HepG2 (cell line): ENCODE measurements around the gene GAL3ST3. TPM values are rescaled to one million over a fixed set of nuclear protein-coding genes. Genes with fewer than 3 reads are reported as not detected.

Experiments
- KAT7 ChIP-seq: IDR thresholded peaks from 2 replicates; pipeline ENCODE4 v1.6.1; 2018; ENCODE audit warnings: borderline replicate concordance, missing compliant biosample characterization
- KDM3A ChIP-seq: IDR thresholded peaks from 2 replicates; pipeline ENCODE4 v1.6.1; 2018; ENCODE audit warnings: low read depth, missing compliant biosample characterization
- NFAT5 ChIP-seq: sonication (generic); formaldehyde crosslinking; IDR thresholded peaks from 2 replicates; pipeline ENCODE4 v1.4.0; 2020; ENCODE audit warnings: missing genetic modification reagents
- NKX3-1 ChIP-seq: sonication (generic); formaldehyde crosslinking; IDR thresholded peaks from 2 replicates; pipeline ENCODE4 v1.5.0; 2020; ENCODE audit warnings: missing genetic modification reagents
- PHF5A ChIP-seq: IDR thresholded peaks from one replicate; pipeline ENCODE4 v1.6.1; 2018; ENCODE audit warnings: low read depth, missing genetic modification reagents; ENCODE audit not compliant: unreplicated experiment
- SNRNP70 ChIP-seq: fragments of 200-400 bp; formaldehyde crosslinking; IDR thresholded peaks from 2 replicates; pipeline ENCODE4 v1.6.1; 2017; ENCODE audit warnings: mild to moderate bottlenecking, low read depth, low read length, moderate library complexity
- SRF ChIP-seq: IDR thresholded peaks from 2 replicates; pipeline ENCODE4 v1.6.1; 2011; ENCODE audit warnings: mild to moderate bottlenecking, low read depth, low read length, moderate library complexity
- SRSF1 ChIP-seq: fragments of 200-400 bp; formaldehyde crosslinking; optimal IDR thresholded peaks from 2 replicates; pipeline ENCODE3; 2017; ENCODE audit warnings: mild to moderate bottlenecking, low read depth, low read length, moderate library complexity
- TEAD3 ChIP-seq: optimal IDR thresholded peaks from 2 replicates; pipeline ENCODE3; 2016; ENCODE audit warnings: borderline replicate concordance
- ZBTB44 ChIP-seq: sonication (generic); formaldehyde crosslinking; IDR thresholded peaks from 2 replicates; pipeline ENCODE4 v1.4.0; 2020; ENCODE audit warnings: missing genetic modification reagents
- ZNF383 ChIP-seq: sonication (generic); formaldehyde crosslinking; IDR thresholded peaks from 2 replicates; pipeline ENCODE4 v1.4.0; 2020; ENCODE audit warnings: missing genetic modification reagents, mild to moderate bottlenecking, borderline replicate concordance
- ZNF674 ChIP-seq: sonication (generic); formaldehyde crosslinking; IDR thresholded peaks from 2 replicates; pipeline ENCODE4 v1.5.0; 2020; ENCODE audit warnings: low read depth, mild to moderate bottlenecking, missing genetic modification reagents
- ZNF878 ChIP-seq: sonication (generic); formaldehyde crosslinking; IDR thresholded peaks from 2 replicates; pipeline ENCODE4 v1.8.1; 2023; ENCODE audit warnings: mild to moderate bottlenecking, missing genetic modification reagents, moderate library complexity
- ZNF879 ChIP-seq: sonication (generic); formaldehyde crosslinking; IDR thresholded peaks from 2 replicates; pipeline ENCODE4 v1.8.1; 2023; ENCODE audit warnings: missing genetic modification reagents
- polyA plus RNA-seq, 8 experiments: library from polyadenylated mRNA; depleted of rRNA in 3 of 8; stranded (reverse) in 7 of 8; unstranded in 1 of 8; fragments of >200 nt; fragmentation: Illumina TruSeq in 4 of 8; extraction: Trizol in 4 of 8; gene quantifications; 2 replicates each; pipeline versions ENCODE4 v1.2.1 to v1.2.3, GENCODE V29; 2011 to 2016; ENCODE audit warnings: low read depth in 4 of 8, missing spikeins in 1 of 8, mixed read lengths in 1 of 8; ENCODE audit not compliant: insufficient read depth in 1 of 8
- total RNA-seq, 5 experiments: library from RNA; depleted of rRNA; stranded (reverse); fragments of >200 nt; fragmentation: Illumina TruSeq; extraction: Trizol; gene quantifications; 2 replicates each; pipeline ENCODE4 v1.2.3, GENCODE V29; 2016; ENCODE audit warnings: low read depth in 1 of 5
- TF ChIP-seq, protein P1 (sequence below): sonication (generic); formaldehyde crosslinking; IDR thresholded peaks from 2 replicates; pipeline ENCODE4 v1.5.0; 2020; ENCODE audit warnings: missing genetic modification reagents

The GAL3ST3 gene
- total and polyA plus RNA-seq, 2 of the 13 experiments (the other 11 are each of a cell fraction or from before 2014, with no cell fraction given): not detected

DNA sequence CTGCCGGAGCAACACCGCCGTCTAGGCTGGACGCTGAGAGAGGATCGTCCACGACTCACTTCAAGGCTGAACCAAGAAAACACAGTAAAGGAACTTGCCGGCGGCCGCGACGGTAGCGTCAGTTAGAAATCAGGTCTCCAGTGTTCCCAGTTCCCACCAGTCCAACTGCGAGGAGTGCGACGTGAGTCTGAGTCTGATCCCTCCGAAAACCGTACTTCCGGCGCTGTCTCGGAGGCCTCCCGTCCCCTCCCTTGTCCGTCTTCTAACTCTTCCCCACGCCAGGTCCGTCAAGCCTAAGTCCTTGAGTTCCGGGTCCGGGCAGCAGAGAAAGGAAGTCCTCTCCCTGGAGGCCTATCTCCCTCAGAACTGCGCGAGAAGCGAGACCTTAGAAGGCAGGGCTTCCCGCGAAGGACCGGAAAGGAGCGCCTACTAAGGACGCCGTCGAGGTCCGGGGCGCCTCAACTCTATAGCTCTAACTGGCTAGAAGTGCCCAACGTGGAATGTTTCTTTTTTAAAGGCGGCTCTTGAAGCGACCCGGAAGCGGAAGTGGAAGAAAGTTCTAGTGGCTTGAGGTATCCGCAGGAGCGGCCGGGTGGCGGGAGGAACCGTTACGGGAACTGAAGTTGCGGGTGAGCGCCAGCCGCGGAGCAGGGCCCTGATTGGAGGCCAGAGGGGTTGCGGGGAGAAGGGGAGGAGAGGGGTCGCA is 46.9 kb downstream of the GAL3ST3 start, which contains the start of the genes BANF1 and EIF1AD (continued):
- TF ChIP-seq NFAT5 (CRISPR knock-in tag) (no peak; the same call in 1 of the 2 replicates), TEAD3 (CRISPR knock-in tag) (peak; percentile 87), SRF (peak; percentile 70; the same call in 1 of the 2 replicates), ZNF383 (CRISPR knock-in tag) (peak; percentile 67; the same call in 1 of the 2 replicates), ZNF879 (no peak), NKX3-1 (CRISPR knock-in tag) (0 out of 2 replicates have a peak, but pooled peaks have one; percentile 70), ZNF674 (peak; percentile 67; the same call in 1 of the 2 replicates), ZNF878 (peak; percentile 89; the same call in 1 of the 2 replicates), KDM3A (CRISPR knock-in tag) (peak; percentile 95), PHF5A (peak; percentile 74), KAT7 (CRISPR knock-in tag) (peak; percentile 88), ZBTB44 (CRISPR knock-in tag) (peak; percentile 88), SRSF1 (peak; percentile 59), SNRNP70 (no peak)
- TF ChIP-seq, protein P1, sequence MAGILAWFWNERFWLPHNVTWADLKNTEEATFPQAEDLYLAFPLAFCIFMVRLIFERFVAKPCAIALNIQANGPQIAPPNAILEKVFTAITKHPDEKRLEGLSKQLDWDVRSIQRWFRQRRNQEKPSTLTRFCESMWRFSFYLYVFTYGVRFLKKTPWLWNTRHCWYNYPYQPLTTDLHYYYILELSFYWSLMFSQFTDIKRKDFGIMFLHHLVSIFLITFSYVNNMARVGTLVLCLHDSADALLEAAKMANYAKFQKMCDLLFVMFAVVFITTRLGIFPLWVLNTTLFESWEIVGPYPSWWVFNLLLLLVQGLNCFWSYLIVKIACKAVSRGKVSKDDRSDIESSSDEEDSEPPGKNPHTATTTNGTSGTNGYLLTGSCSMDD: no peak
